Stimulated activated CD4-positive, alpha-beta T cell treated with anti-CD3 and anti-CD28 coated beads, Interleukin-2, amount 100 ng/mL, for 24 hours (primary cell): ENCODE results near the gene AGAP1.

Experiments used
- DNase-seq, 2 donors: peaks; one replicate each; pipeline ENCODE4 v3.0.0-alpha.2; 2020

Gene AGAP1

DNA sequence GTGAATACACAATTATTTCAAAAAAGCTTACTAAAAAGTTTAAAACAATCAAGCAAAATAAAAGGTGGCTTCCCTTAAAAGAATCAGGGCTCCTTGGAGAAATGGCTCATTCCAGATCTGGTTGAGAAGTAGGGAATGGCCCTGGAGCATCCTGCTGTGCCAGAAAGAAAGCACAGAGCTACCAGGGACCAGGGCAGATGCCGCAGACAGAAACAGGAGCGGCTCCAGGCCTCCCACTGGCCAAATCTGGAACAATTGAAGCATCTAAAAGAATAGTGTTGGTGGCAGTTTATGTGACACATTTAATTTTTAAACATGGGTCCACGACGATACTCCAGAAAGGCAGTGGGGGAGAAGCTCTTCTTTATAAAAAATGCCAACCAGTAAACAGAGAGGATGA lies 598.9 kb downstream of the AGAP1 start:
- no peak for DNase-seq

DNA sequence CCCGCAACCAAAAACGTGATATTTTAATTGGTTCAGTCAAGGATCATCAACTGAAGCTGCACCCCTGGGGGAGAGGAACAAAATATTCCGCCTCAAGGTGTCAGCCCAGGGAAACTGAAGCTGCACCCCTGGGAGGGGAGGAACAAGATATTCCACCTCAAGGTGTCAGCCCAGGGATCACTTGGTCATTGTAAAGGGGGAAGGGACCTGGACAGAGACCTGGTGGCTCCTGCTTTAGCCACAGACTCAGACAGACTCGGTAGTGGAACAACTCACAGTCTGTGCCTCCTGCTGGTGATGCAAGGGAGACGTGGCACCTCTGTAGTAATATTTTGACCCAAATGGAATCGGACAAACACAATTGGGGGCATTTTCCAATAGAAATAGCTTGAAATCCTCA lies 599.3 kb downstream of the AGAP1 start:
- no peak for DNase-seq

DNA sequence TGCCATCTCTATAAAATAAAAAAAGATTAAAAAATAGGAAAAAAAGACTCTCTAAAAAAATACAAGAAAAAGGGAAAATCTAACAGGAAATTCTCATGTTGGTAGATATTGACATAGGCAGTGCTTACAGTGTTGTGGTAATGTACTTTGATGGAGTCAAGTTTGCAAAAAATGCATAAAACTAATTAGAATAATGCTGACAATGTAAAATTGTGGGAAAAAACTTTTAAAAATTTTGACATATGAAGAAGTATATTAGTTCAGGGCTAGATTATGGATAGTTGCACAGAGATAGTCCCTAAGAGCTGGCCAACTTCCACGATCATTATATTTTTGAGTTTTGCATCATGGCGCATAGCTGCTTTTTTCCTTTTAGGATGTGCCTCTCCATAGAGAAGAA lies 601.7 kb downstream of the AGAP1 start:
- DNase-seq: no peak

DNA sequence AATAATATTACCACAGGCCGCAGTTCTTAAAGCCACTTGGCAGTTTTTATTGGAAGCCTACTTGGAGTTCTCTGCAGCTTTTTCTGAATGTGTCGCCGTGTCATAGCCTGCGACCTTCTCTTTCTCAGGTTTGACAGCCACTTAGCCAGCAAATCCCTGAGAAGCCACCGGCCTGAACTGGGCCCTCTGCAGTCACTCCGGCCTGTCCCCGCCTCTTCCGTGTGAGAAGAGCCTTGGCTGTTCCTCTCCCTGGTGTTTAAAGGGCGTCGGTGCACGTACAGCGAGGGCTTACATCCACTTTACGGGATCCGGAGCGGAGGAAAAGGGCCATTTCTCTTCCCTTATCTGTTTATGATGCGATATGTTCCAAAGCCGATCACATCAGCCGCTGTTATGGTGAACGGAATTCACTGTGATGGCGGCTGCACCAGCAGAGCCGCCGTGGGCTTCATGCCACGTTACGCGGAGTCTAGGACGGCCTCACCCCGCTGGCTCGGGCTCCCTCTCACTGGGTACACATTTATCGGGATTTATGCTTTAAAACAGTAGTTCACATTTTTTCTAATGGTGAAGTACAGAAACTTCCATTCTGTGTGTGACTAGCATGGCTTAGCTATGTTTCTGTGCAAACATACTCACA lies 607.6 kb downstream of the AGAP1 start:
- no peak for DNase-seq

DNA sequence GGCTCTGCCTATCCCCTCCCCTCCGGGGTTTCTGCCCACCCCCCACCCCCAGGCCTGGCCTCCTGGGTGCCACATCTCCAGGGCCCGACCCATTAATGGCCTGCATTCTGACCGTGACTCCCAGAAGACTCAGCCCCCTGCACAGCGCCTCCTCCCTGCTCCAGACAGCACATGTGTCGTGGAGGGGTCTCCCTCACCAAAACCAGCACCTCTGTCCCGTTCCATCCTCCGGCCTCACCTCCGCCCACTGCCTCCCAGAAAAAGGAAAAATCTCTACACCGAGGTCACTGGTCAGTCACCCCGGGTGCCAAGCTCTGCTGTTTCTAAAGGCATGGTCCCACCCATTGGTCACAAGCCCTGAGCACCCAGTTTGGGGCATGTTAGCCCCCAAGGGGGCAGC lies 609.1 kb downstream of the AGAP1 start:
- DNase-seq: no peak

DNA sequence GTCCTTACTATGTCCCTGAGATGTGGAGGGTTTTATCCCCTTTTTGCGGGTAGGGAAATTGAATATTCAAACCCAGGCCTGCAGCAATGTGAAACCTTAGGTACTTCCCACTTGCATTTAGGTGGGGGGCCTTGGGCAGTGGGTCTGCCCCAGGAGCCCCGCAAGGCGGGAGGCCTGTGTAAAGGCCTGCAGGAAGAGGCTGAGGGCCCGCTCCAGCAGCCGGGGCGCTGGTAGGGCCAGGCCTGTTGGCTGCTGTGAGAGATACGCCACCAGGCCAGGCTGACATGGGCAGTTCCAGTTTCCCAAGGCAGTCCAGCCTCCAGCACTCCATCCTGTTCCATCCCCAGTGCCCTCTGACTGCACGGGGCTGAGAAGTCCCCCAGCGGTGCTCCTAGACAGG lies 610.1 kb downstream of the AGAP1 start:
- DNase-seq: no peak

DNA sequence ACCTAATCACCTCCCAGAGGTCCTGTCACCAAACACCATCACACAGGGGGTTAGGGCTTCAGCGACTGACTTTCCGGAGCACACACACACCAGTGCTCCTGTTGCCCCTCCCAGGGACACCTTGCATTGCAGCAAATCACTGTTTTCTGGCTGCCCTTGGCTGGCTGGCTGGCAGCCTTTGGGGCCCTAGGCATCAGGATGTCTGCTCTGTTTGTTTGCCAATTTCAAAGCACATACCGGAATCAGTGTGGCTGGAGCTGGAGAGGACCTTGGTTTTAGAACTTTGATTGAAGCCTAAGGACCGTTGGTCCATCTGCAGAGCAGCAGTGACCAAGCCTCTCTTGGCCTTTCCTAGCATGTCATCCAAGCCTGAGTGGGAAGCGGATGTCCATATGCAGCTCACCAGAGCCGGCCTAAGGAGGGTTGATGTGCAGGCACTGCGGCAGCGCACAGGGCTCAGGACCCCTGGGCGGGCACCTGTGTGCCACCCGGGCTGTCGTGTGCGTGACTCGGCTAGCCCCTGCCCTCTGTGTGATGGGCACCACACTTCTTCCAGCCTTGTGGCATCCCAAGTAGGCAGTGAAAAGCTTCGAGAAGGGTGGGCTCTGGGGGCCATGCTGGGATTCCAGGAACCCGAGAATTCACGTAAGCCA lies 612.2 kb downstream of the AGAP1 start:
- DNase-seq: no peak

DNA sequence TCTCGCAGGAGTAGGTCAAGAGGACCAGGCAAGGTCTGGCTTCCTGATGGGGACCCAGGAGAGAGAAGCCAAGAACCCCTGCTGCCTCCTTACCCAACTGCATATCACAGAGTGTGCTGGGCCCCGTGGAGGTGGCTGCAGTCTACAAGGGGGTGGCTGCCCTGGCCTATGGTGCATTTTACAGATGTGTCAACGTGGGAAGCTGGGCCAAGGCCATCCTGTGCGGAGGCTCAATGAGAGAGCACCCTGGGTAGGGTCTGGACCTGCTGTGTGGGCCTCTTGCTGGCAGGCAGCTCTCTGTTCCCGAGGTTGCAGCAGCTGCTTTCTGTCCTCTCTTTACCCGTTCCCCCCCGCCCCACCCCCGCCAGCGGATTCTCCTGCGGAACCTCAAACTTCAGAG lies 612.9 kb downstream of the AGAP1 start:
- DNase-seq: no peak

DNA sequence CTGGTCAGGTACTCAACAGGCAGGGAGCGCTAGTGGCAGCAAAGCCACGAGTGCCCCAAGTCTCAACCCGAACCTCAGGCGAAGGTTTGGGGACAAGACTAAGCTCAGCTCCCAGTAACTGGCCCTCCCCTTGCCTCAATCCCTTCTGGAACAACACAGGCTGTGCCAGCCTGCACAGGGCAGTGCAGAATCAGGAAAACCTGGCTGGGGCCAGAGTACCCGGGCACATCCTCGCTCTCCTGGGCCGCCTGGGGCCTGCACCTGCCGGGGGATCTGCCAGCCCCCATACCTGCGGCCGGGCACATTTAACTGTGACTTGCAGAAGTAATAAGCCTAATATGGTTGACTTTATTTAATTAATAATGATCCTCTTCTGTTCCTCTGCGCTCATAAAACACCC lies 613.7 kb downstream of the AGAP1 start:
- DNase-seq: no peak

DNA sequence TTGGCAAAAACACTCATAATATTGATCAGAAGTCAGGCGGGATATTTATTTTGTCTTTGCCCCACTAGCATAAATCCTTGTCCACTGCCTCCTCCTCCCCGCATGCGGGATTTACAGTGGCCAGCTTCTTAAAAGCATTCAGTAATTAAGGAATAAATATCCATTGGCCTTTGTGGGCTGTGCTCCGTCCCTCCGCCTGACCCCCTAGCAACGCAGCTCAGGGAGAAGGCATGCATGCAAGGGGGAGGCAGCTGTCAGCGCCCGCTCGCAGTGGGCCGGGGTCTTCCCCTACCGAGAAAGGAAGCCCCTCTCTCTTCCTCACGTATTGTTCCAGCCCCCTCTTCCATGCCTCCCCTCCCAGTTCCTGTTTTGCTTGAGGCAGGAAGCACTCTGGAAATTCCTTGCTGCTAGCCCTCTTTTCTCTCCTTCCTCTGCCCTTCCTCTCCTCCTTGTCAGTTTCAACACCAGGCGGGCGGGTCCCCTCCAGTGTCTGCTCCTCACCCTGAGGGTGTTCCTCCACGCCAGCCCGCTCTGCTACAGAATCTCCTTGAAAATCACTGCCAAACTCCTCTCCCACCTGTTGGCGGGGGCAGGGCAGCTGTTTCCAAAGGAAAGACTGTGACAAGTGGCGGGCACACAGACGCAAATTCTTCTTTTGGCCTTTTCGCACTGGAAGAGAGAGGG lies 614.2 kb downstream of the AGAP1 start:
- no peak for DNase-seq

DNA sequence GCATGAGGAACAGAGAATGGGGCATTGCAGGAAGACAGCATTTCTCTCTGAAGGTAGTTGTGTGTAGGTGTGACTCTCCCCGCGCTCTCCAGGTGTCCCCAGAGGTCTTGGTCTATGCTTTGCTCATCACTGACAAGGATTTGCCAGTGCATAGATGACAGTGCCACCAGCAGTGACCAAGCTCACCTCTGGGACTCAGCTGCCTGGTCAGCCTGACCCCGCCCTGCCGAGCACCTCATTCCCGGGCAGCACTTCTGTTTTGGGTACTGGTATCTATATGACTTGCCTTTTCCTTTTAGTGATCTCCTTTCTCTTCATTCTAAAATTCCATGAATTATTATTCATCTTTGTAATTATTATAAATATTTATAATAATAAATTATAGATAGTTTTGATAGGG lies 615.2 kb downstream of the AGAP1 start:
- no peak for DNase-seq

DNA sequence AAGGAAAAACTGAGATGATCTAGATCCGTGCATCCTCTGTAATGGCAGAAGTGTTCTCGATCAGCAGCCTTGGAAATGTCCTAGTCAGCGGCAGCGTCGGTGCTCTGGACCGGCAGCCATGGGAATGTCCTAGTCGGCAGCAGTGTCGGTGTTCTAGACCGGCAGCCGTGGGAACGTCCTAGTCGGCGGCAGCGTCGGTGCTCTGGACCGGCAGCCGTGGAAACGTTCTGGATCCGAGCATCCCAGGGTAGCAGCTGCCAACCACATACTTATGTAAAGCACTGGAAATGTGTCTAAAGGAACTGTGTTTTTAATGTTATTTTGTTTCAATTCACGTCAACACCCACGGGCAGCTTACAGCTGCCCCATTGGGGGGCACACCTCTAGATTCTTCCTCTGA lies 615.6 kb downstream of the AGAP1 start:
- DNase-seq: no peak

DNA sequence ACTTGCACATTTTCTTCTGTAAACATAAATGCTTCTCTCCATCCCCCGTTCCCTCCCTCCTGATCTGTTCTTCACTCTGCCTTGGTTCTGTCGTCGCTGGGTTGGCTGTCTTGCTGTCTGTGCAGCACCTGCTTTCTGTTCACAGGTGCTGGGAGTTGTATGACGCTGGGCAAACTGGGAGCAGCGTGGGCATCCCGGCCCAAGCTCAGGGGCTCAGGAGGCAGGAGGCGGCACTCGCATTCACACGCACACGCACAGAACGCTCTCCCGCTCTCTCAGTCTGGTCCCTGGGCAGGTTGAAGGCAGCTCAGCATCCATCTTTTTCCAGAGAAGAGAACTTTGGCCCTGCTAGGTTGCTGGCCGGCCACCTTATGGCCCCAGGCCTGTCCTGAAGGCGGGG lies 618.6 kb downstream of the AGAP1 start:
- DNase-seq: no peak

DNA sequence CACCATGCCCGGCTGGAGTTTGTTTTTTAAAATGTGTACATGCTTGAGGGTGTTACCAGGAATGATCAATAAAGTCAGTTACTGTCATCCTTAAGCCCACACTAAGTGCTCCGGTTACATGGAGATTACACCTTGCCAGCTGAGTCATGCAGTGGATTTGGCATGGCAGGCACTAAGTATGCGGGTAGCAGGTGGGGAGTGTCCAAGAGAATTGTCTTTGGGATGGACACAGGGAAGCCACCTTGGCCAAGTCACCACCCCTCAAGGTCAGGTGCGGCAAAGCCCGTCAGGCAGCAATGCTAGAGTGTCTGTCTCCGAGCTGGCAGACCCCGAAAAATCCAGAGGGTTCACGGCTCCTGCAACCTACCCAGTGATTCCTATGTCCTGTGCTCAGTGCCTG lies 619.6 kb downstream of the AGAP1 start:
- DNase-seq: no peak

DNA sequence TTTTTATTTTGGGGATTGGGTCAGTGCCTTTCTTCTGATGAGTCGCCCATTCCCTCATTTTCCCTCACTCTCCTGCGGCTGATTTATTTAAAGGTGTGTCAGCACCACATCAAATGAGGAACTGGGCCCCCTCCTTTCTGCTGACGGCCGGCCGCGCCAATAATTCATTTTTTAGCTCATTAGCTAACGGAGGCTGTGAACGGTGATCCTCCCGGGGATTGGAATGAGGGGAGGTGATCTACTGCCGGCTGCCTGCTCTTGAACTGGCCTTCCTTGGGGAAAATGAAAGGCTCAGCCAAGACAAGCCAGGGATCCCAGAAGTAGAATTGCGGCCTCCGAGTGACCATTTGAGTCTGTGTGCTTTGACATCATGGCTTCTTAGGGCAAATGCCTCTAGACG lies 620.1 kb downstream of the AGAP1 start:
- no peak for DNase-seq

DNA sequence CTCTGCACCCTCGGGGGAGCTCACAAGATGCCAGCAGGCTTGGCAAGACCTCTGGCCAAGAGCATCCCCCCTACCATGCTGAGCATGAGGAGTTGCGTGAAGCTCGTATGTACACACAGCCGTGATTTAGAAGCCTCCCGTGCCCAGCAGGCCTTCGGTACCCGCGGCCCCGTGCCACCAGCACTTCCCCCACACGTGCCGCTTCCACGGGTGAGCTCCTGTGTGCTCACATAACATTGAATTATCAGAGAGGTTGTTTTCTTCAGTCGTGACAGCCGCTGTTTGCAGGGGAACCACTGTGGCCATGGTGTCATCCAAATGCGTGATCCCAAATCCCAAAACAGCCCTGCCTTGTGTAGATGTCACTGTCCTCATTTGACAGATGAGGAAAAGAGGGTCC lies 621.1 kb downstream of the AGAP1 start:
- no peak for DNase-seq

DNA sequence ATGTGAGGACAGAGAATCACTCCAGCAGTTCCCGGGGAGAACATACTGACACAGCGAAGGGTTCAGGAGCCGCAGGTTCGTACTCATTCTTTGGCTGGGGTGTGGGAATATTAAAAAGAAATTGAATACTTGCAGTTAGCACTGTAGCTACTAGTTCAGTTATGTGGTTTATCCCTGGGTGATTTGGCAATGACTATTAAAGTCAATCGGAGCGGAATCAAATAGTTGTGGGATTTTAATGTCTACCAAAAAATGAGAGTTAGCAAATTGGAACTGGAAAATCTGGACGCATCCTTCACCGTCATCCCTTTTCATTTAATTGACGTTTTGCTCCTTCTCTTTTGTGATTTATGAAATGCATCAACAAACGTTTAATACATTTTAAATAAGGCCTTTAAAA lies 623.6 kb downstream of the AGAP1 start:
- no peak for DNase-seq

DNA sequence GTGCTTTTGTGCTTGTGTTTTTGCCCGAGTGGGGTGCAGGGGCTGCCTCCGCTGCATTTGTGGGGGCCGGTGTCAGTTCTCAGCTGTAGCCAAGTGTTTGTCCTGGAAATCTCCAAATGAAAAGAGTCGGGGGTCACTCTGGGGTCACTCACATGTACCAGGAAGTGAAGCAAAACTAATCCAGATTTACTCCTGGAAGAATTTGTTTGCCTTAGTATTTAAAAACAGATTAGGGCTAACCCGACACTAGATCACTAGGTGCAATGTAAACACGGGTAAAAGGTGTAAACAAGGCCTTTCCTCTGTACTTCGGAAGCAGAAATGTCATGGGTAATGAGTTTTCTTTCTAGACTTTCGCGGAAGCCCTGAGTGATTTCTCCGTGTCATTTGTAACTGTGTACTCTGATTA lies 624.0 kb downstream of the AGAP1 start:
- DNase-seq: no peak

DNA sequence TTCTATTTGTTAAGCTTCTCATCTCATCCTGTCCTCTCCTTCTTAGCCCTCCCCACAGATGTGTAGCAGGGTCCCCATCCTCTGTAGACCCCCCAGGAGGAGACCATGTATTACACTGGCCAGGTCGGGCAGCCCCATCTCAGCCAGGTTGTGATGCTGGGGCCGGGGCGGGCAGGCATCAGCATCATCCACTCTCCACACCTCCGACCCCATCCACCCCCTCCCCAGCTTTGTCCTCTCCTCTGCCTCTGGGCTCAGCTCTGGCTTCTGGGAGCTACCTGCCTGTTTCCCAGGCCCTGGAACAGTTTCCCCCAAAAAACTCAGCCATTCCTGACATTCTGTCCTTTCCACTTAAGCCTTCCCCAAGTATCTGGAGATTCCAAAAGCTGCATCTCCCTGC lies 625.2 kb downstream of the AGAP1 start:
- no peak for DNase-seq

DNA sequence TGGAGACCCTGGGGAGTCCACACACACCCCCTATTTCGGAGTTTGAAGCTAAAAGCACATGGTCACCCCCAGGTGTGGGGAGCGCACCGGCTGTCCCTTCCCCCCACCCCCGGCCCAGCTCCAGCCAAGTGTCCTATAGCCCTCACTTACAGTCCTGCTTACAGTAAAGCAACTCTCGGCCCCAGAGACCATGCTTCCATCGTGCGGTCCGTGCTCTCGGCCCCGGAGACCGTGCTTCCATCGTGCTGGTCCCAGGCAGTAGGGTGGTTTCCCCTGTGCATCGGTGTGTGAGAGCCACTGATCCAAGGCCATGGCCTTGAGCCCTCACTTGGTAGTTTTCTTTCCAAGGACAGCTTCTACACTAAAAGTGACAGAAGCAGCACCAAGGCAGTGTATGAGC lies 625.6 kb downstream of the AGAP1 start:
- no peak for DNase-seq

DNA sequence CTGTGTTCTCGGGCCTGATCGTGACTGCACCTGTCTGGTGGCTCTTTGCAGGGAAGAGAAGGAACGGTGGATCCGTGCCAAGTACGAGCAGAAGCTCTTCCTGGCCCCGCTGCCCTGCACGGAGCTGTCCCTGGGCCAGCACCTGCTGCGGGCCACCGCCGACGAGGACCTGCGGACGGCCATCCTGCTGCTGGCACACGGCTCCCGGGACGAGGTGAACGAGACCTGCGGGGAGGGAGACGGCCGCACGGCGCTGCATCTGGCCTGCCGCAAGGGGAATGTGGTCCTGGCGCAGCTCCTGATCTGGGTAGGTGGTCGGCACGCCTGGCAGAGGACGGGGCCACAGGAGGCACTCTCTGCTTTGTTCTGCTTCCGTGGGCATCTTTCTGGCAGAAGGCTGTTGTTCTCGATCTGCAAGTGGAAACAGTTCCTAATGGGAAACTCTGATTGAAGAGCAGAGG lies 626.3 kb downstream of the AGAP1 start:
- no peak for DNase-seq

DNA sequence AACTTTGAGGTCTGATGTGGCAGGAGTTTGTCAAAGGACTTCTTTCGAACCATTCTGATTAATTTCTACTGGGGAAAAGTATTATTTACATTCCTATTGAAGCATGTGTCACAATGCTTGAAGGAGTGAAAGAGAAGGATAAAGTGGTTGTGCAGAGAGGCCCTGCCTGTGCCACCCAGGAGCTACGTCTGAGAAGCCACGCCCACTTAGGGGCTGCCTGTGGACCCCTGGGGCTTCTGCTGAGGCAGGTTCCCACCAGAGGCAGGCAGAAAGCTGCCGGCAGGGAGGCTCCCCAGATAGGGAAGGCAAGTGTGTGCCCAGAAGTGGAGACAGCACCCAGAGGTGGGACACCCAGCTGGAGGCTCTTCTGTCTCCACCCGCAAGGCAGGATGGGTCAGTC lies 627.0 kb downstream of the AGAP1 start:
- DNase-seq: no peak

DNA sequence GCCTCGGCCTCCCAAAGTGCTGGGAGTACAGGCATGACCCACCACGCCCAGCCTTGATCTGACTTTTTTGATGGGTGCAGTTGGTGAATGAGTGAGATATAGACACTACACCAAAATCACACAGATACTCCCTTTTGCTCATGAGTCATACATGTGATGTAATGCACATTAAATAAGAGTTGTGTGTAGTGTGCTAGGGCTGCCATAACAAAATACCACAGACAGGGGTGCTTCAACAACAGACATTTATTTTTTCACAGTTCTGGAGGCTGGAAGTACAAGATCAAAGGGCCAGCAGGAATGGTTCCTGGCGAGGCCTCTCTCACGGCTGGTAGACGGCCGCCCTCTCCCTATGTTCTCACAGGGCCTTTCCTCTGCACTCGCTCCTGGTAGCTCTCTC lies 627.7 kb downstream of the AGAP1 start:
- no peak for DNase-seq

DNA sequence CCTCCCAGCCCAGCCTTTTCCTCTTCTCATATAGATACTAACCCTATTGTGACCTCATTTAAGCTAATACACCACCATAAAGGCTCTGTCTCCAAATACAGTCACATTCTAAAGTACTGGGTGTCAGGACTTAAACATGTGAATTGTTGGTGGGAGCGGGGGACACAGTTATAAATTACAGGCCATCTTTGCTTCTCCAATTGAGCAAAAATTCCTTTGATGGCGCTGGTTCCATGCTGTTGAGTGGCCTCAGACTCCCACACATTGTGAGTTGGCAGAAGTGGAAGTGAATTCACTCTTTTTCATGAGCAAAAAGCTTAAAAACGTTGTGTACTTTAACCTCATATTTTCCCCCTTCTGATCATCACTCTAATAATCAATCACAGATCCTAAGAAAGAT lies 628.4 kb downstream of the AGAP1 start:
- no peak for DNase-seq

DNA sequence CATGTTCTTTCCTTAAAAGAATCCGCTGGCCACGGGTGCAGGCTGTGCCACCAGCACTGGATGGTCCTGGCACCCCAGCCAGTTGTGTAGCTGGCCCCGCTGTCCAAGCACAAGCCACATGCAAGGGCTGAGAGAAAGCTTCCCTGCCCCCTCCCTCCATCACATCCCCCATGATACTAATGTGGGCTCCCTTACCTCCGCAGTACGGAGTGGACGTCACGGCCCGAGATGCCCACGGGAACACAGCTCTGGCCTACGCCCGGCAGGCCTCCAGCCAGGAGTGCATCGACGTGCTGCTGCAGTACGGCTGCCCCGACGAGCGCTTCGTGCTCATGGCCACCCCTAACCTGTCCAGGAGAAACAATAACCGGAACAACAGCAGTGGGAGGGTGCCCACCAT lies 629.9 kb downstream of the AGAP1 start:
- no peak for DNase-seq
